ENCODE data around the gene BCKDHA. TPM values are rescaled to one million over a fixed set of nuclear protein-coding genes. Genes with fewer than 3 reads are reported as not detected.

Gene BCKDHA
- total RNA-seq, 1 experiment from 2014 or later = 17.7 TPM

- H3K4me1 ChIP-seq (ENCODE audit: control insufficient read depth in 1 of 2, insufficient read depth in 2 of 2, low read length in 2 of 2) = peaks cover 0 to 13% of the 10 kb centered on the region in 2 experiments; a peak in 2 of 4 replicates
- H3K9me3 ChIP-seq (ENCODE audit: control insufficient read depth in 1 of 2, insufficient read depth in 1 of 2, low read depth in 1 of 2, low read length in 2 of 2) = no peaks in the 10 kb centered on the region
- intact Hi-C loops (cut with micrococcal nuclease) = no loop called here
- no peak for ATAC-seq
- ChIA-PET CTCF (interaction anchor here (0.7 kb wide), 1 partner anchor 8 kb away, joined by 3 read pairs; no protein-coding TSS in a partner anchor), POLR2A (interaction anchor here (1.5 kb wide), 1 partner anchor 9 kb away, joined by 3 read pairs; the partner anchor contains the start of gene B9D2), RAD21 (ENCODE audit: low non-redundant PET in 1 of 2, low total read pairs in 2 of 2, uncharacterized antibody in 2 of 2, unreplicated experiment in 2 of 2) (no interaction called here)
- H4K20me1 ChIP-seq (ENCODE audit: insufficient read depth) = no peaks in the 10 kb centered on the region
- H2AFZ ChIP-seq (ENCODE audit: low read depth, low read length, poor library complexity, severe bottlenecking) = no peak overlapping the region
- no peak overlapping the region for H3K9ac ChIP-seq (ENCODE audit: low read length)
- no peak overlapping the region for H3K27ac ChIP-seq (ENCODE audit: low read depth, low read length)
- H3K4me2 ChIP-seq (ENCODE audit: low read length) = no peak overlapping the region
- no peak for DNase-seq (ENCODE audit: low read depth, low spot score)
- no peaks in the 10 kb centered on the region for H3K36me3 ChIP-seq (ENCODE audit: control insufficient read depth in 1 of 2, insufficient read depth in 2 of 2, low read length in 2 of 2)
- no peaks in the 10 kb centered on the region for H3K27me3 ChIP-seq (ENCODE audit: insufficient read depth, low read length)
- no peaks in the 10 kb centered on the region for H3K79me2 ChIP-seq (ENCODE audit: insufficient read depth, low read length)
- no TSS peak for BruUV-seq (replicated peaks)
- TF ChIP-seq JUND (IDR thresholded peaks at IDR 0.05) (no peak), MAX (IDR thresholded peaks at IDR 0.05) (no peak), CEBPB (IDR thresholded peaks at IDR 0.05; ENCODE audit: low read depth) (no peak)
- no peak overlapping the region for H3K4me3 ChIP-seq (replicated peaks in 1 of 2; ENCODE audit: low read depth in 1 of 2, low read length in 2 of 2)
- H3K9me2 ChIP-seq (ENCODE audit: insufficient read depth) = no peaks in the 10 kb centered on the region
Measured at GRCh38 chr19:41372501-41372900, 25.1 kb upstream of the BCKDHA start.

GRCh38 chr19:41373993-41374392 lies 23.6 kb upstream of the BCKDHA start:
- H2AFZ ChIP-seq (ENCODE audit: low read depth, low read length, poor library complexity, severe bottlenecking) = no peak overlapping the region
- no peak overlapping the region for H3K9ac ChIP-seq (ENCODE audit: low read length)
- DNase-seq (ENCODE audit: low read depth, low spot score) = no peak
- intact Hi-C loops (cut with micrococcal nuclease) = no loop called here
- no peak for ATAC-seq
- ChIA-PET POLR2A (no interaction called here), RAD21 (ENCODE audit: low non-redundant PET in 1 of 2, low total read pairs in 2 of 2, uncharacterized antibody in 2 of 2, unreplicated experiment in 2 of 2) (no interaction called here), CTCF (no interaction called here)
- no peaks in the 10 kb centered on the region for H4K20me1 ChIP-seq (ENCODE audit: insufficient read depth)
- H3K36me3 ChIP-seq (ENCODE audit: control insufficient read depth in 1 of 2, insufficient read depth in 2 of 2, low read length in 2 of 2) = no peaks in the 10 kb centered on the region
- H3K27me3 ChIP-seq (ENCODE audit: insufficient read depth, low read length) = no peaks in the 10 kb centered on the region
- no peak overlapping the region for H3K27ac ChIP-seq (ENCODE audit: low read depth, low read length)
- no peaks in the 10 kb centered on the region for H3K9me3 ChIP-seq (ENCODE audit: control insufficient read depth in 1 of 2, insufficient read depth in 1 of 2, low read depth in 1 of 2, low read length in 2 of 2)
- BruUV-seq (replicated peaks) = no TSS peak
- TF ChIP-seq REST (IDR thresholded peaks at IDR 0.05; ENCODE audit: low read depth) = no peak
- no peak for TF ChIP-seq SIN3A (IDR thresholded peaks at IDR 0.05; ENCODE audit: low read depth)
- no peak for TF ChIP-seq SRF (IDR thresholded peaks at IDR 0.05; ENCODE audit: low read depth)
- no peak for TF ChIP-seq EZH2phosphoT487 (IDR thresholded peaks at IDR 0.05; ENCODE audit: borderline replicate concordance)
- TF ChIP-seq YY1 (IDR thresholded peaks at IDR 0.05; ENCODE audit: extremely low read depth, insufficient replicate concordance, low read depth, low read length) = no peak
- no peak for TF ChIP-seq TCF7L2 (IDR thresholded peaks at IDR 0.05; ENCODE audit: borderline replicate concordance, extremely low read depth, insufficient read depth, insufficient read length)
- TF ChIP-seq JUND (IDR thresholded peaks at IDR 0.05) = no peak
- TF ChIP-seq FOSL1 (IDR thresholded peaks at IDR 0.05; ENCODE audit: low read depth) = no peak
- no peak for TF ChIP-seq POLR2AphosphoS5 (IDR thresholded peaks at IDR 0.05; ENCODE audit: low read depth, low read length)
- TF ChIP-seq POLR2A (IDR thresholded peaks at IDR 0.05; ENCODE audit: borderline replicate concordance, extremely low read depth, insufficient read depth, insufficient read length) = no peak
- no peak for TF ChIP-seq ELF1 (IDR thresholded peaks at IDR 0.05; ENCODE audit: borderline replicate concordance, low read depth)
- TF ChIP-seq CBX3 (IDR thresholded peaks at IDR 0.05; ENCODE audit: low read depth) = no peak
- no peak for TF ChIP-seq RAD21 (IDR thresholded peaks at IDR 0.05; ENCODE audit: low read depth)
- TF ChIP-seq ATF3 (IDR thresholded peaks at IDR 0.05) = no peak
- TF ChIP-seq MAX (IDR thresholded peaks at IDR 0.05) = no peak
- no peak for TF ChIP-seq CEBPB (IDR thresholded peaks at IDR 0.05; ENCODE audit: low read depth)
- no peak for TF ChIP-seq EGR1 (IDR thresholded peaks at IDR 0.05; ENCODE audit: low read depth)
- no peaks in the 10 kb centered on the region for H3K9me2 ChIP-seq (ENCODE audit: insufficient read depth)
- no peaks in the 10 kb centered on the region for H3K79me2 ChIP-seq (ENCODE audit: insufficient read depth, low read length)
- H3K4me3 ChIP-seq (replicated peaks in 1 of 2; ENCODE audit: low read depth in 1 of 2, low read length in 2 of 2) = no peak overlapping the region
- H3K4me1 ChIP-seq (ENCODE audit: control insufficient read depth in 1 of 2, insufficient read depth in 2 of 2, low read length in 2 of 2) = peaks cover 0 to 5% of the 10 kb centered on the region in 2 experiments; a peak in 1 of 4 replicates
- H3K4me2 ChIP-seq (ENCODE audit: low read length) = no peak overlapping the region

Measured in HCT116 (cell line).